Ovary (tissue), 9 donors: ENCODE data around the gene ZFPL1. TPM values are rescaled to one million over a fixed set of nuclear protein-coding genes. Genes with fewer than 3 reads are reported as not detected.
A peak's percentile ranks its signal among the peaks of the same experiment; 100 is the strongest.

ENCODE experiments used
- DNase-seq, 5 donors: peaks; one replicate each; pipeline ENCODE4 v3.0.0-alpha.2; 2019 to 2020
- H3K27ac ChIP-seq, 2 donors: fragments of 200-600 bp; one replicate each; pipeline versions ENCODE4 v1.5.1 to v1.8.0; 2019 to 2022
- H3K27me3 ChIP-seq: fragments of 200-600 bp; one replicate; pipeline ENCODE4 v1.8.0; 2022
- H3K36me3 ChIP-seq: fragments of 200-600 bp; sonication (generic); one replicate; pipeline ENCODE4 v1.5.1; 2019
- H3K4me1 ChIP-seq: one replicate; pipeline ENCODE4 v1.8.1; 2013; ENCODE audit warnings: mild to moderate bottlenecking, moderate library complexity; ENCODE audit not compliant: insufficient read depth
- H3K4me3 ChIP-seq: fragments of 200-600 bp; sonication (generic); one replicate; pipeline ENCODE4 v1.5.1; 2017
- H3K9me3 ChIP-seq, 2 donors: fragments of 200-600 bp in 1 of 2; sonication (generic) in 1 of 2; one replicate each; pipeline versions ENCODE4 v1.5.1 to v1.8.1; 2013 to 2019; ENCODE audit warnings: mild to moderate bottlenecking in 1 of 2, moderate library complexity in 1 of 2
- EP300 ChIP-seq: sonication (generic); formaldehyde crosslinking; IDR thresholded peaks from one replicate; pipeline ENCODE4 v1.6.1; 2017; ENCODE audit warnings: antibody characterized with exemption
- POLR2A ChIP-seq: fragments of 450-650 bp; IDR thresholded peaks from one replicate; pipeline ENCODE4 v1.6.1; 2017; ENCODE audit warnings: antibody characterized with exemption, mild to moderate bottlenecking, moderate library complexity
- WGBS, 3 donors: extraction: QIAGEN DNeasy Blood & Tissue Kit in 1 of 3; methylation state at CpG; one replicate each; pipeline versions ENCODE4 v1.1.5 to v1.1.7; 2013 to 2017; 5-methylcytosine and 5-hydroxymethylcytosine counted together
- intact Hi-C, 4 donors: fragments of 100-400 bp; cut with DNase I; formaldehyde crosslinking; loops; one replicate each; pipeline versions ENCODE4 v1.11.0 to v1.15.1; 2022 to 2023
- polyA plus RNA-seq, 2 donors: library from polyadenylated mRNA; stranded (reverse); fragments of 200-250 nt in 1 of 2; fragments of 350-450 nt in 1 of 2; fragmentation: Illumina TruSeq in 1 of 2; extraction: RNeasy Lipid Tissue Mini Kit (QIAGEN cat#74804) in 1 of 2; gene quantifications; one replicate each; pipeline ENCODE4 v1.2.3, GENCODE V29; 2013 to 2014
- total RNA-seq, 7 donors: library from RNA; depleted of rRNA in 2 of 7; stranded (reverse); fragments of >200 nt in 2 of 7; fragmentation: NEBNext Ultra II Directional in 3 of 7; extraction: Animal tissue kit (Norgen Biotek cat#: 25700) in 3 of 7; gene quantifications; one replicate each; pipeline versions ENCODE4 v1.1.0 to v1.2.4, GENCODE V29; 2016 to 2023
- TF ChIP-seq, protein P1 (sequence below), 3 donors: fragments of 450-650 bp in 2 of 3; fragments of 200-600 bp in 1 of 3; IDR thresholded peaks; one replicate each; pipeline versions ENCODE4 v1.5.1 to v1.8.0; 2016 to 2022; ENCODE audit warnings: antibody characterized with exemption in 3 of 3, mild to moderate bottlenecking in 1 of 3
- donor health status: DM: no; HTN: no; CAD: no; lungs with moderate emphysema.
- donor health status: DM: no; HTN: no; CAD: no.
- donor health status: Bipolar disorder and iron deficiency.
- donor health status: DM: yes; HTN: yes; CAD: no.
- donor health status: DM: no; HTN: no; CAD: no.
- donor health status: DM: yes; HTN: yes; CAD: no.

The ZFPL1 gene
- total and polyA plus RNA-seq, 9 donors, result 11.2 to 44.8 (median 35.1) TPM

DNA sequence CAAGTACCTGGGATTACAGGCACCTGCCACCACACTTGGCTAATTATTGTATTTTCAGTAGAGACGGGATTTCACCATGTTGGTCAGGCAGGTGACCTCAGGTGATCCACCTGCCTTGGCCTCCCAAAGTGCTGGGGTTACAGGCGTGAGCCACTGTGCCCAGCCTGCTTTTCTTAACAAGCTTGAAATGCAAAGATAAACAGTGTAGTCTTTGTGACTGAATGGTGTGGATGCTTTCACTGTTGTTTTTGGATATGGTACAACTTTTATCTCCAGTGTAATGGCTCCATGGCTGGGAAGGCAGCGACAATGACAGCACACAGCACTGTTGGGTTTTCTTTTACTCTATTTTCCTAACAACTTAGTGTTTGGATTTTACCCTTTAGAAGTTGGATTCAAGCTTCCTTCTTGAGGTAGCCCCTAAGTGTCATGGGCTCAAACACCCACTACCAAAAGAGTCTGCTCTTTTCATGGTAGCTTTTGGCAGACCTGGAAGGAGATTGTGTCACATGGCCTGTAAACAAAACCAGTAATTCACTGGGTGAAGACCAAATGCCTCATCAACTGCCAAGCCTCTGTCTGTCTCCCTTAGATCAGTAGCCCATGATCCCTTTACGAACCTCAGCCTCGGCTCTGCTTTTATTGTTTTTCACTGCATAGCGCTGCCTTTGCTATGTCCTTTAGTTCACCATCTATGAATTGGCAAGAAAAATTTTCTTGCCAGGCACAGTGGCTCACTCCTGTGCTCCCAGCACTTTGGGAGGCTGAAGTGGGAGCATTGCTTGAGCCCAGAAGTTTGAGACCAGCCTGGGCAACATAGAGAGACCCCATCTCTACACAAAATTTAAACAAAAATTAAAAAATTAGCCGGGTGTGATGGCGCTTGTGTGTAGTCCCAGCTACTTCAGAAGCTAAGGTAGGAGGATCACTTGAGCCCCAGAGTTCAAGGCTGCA, 18.4 kb downstream of the ZFPL1 start:
- intact Hi-C loops, result no loop called here
- Histone ChIP-seq H3K27ac (peak overlapping the region in 1 of 2 donors; percentile 80), H3K9me3 (no peaks in the 10 kb centered on the region), H3K4me3 (no peak overlapping the region), H3K27me3 (no peaks in the 10 kb centered on the region), H3K4me1 (peaks cover 22% of the 10 kb centered on the region), H3K36me3 (no peaks in the 10 kb centered on the region)
- TF ChIP-seq POLR2A (no peak), EP300 (no peak)
- TF ChIP-seq, protein P1, sequence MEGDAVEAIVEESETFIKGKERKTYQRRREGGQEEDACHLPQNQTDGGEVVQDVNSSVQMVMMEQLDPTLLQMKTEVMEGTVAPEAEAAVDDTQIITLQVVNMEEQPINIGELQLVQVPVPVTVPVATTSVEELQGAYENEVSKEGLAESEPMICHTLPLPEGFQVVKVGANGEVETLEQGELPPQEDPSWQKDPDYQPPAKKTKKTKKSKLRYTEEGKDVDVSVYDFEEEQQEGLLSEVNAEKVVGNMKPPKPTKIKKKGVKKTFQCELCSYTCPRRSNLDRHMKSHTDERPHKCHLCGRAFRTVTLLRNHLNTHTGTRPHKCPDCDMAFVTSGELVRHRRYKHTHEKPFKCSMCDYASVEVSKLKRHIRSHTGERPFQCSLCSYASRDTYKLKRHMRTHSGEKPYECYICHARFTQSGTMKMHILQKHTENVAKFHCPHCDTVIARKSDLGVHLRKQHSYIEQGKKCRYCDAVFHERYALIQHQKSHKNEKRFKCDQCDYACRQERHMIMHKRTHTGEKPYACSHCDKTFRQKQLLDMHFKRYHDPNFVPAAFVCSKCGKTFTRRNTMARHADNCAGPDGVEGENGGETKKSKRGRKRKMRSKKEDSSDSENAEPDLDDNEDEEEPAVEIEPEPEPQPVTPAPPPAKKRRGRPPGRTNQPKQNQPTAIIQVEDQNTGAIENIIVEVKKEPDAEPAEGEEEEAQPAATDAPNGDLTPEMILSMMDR (IDR thresholded peaks at IDR 0.05), result no peak
- no peak for DNase-seq
- WGBS, 3 donors, result 68 to 74% (median 72%) methylated on average over 8 of the region's 8 CpGs

DNA sequence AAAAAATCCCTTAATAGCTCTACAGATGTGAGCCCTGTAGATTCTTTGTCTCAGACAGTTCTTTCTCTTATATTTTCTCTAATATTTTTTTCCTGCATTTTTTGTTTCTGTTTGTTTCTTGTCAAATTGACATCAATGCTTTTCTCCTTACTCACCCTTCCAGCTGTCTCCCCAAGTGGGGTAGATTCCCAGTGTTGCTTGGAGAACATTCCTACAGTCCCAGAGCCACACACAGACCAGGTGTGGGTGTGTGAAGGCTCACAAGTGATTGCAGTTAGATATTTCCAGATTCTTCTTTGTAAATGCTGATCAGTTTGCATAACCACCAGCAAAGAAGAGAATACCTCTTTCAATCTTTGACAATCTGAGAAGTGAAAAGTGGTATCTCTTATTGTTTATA, 19.5 kb downstream of the ZFPL1 start:
- no peaks in the 10 kb centered on the region for H3K9me3 ChIP-seq
- no peaks in the 10 kb centered on the region for H3K36me3 ChIP-seq
- TF ChIP-seq POLR2A, result no peak
- TF ChIP-seq, protein P1 (IDR thresholded peaks at IDR 0.05), result no peak
- no peak for TF ChIP-seq EP300
- DNase-seq, result no peak
- H3K4me1 ChIP-seq, result peaks cover 20% of the 10 kb centered on the region
- H3K27me3 ChIP-seq, result no peaks in the 10 kb centered on the region
- intact Hi-C loops, result no loop called here
- H3K27ac ChIP-seq, result peak overlapping the region in 1 of 2 donors; percentile 80
- H3K4me3 ChIP-seq, result no peak overlapping the region

DNA sequence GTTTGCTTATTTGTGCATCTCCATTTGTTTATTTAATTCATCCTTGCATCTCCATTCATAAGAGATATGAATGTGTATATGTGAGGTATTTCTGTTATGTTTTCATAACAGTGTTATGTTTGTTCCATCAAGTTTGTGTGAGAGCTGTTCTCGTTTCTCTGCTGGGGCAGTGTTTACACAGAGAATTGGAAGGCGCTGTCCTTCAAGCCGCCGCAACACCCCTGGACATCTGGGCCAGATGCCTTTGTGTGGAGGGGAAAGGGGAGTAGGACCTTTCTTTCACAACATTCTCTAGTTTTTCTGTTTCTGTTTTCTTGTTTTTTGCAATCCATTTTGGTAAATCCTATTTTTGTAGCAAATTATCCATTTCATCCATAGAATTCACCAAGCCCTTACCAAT, 20.6 kb downstream of the ZFPL1 start:
- Histone ChIP-seq H3K36me3 (no peaks in the 10 kb centered on the region), H3K4me3 (no peak overlapping the region), H3K27me3 (no peaks in the 10 kb centered on the region), H3K9me3 (no peaks in the 10 kb centered on the region), H3K27ac (peak overlapping the region in 1 of 2 donors; percentile 80), H3K4me1 (peaks cover 20% of the 10 kb centered on the region)
- DNase-seq, result peak in 1 of 5 donors; percentile 49
- WGBS, 3 donors, result 12 to 26% (median 17%) methylated on average over 4 of the region's 4 CpGs
- intact Hi-C loops, result no loop called here
- TF ChIP-seq POLR2A, result no peak
- TF ChIP-seq, protein P1 (IDR thresholded peaks at IDR 0.05), result no peak
- TF ChIP-seq EP300, result no peak

DNA sequence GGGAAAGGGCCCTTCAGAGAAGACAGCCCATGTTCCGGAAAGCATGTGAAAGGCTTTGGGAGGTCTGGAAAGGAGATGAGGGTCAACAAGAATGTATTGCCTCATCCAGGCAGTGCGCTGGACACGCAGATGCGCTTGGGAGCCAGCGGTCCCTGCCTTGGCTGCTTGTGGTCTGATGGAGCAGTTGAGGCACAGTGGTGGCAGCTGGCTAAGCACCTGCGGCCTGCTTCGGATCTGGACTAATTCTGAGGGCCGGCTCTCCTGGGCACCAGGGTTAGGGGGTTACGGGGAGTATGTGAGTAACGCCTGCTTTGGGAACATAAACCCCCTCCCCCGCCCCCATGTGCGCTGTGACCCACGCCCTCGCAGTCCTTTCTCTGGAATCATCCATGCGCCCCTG, 23.1 kb downstream of the ZFPL1 start:
- 91 to 92% (median 91%) methylated on average over 10 to 15 of the region's 15 CpGs for WGBS, 3 donors
- TF ChIP-seq, protein P1 (IDR thresholded peaks at IDR 0.05), result no peak
- no peak for TF ChIP-seq POLR2A
- TF ChIP-seq EP300, result no peak
- Histone ChIP-seq H3K4me3 (no peak overlapping the region), H3K4me1 (peaks cover 24% of the 10 kb centered on the region), H3K27ac (no peak overlapping the region), H3K9me3 (no peaks in the 10 kb centered on the region), H3K36me3 (no peaks in the 10 kb centered on the region), H3K27me3 (no peaks in the 10 kb centered on the region)
- peak in 1 of 5 donors; percentile 22 for DNase-seq
- intact Hi-C loops, result no loop called here
